GM12891 (cell line): ENCODE measurements around the gene PCCA.
"Not testable (repeated sequence)": the region's sequence is repeated elsewhere in the genome, so short reads cannot be mapped to it uniquely, and the experiment has no call there.

ENCODE experiments used
- DNase-seq: peaks from one replicate; pipeline ENCODE4 v3.0.0; 2011; ENCODE audit warnings: low spot score; ENCODE audit not compliant: insufficient read length
- FAIRE-seq: peaks from 2 replicates; lab custom pipeline; 2011; peaks lifted over from hg19 to GRCh38; lab: Jason Lieb, UNC
- PAX5 ChIP-seq: IDR thresholded peaks from 2 replicates; pipeline ENCODE4 v1.6.1; 2011; ENCODE audit warnings: low read length, moderate library complexity, mild to moderate bottlenecking; ENCODE audit not compliant: insufficient read depth, severe bottlenecking
- POLR2A ChIP-seq: IDR thresholded peaks from 2 replicates; pipeline ENCODE4 v1.6.1; 2011; ENCODE audit warnings: low read depth, low read length, control low read depth
- POLR2AphosphoS5 ChIP-seq: IDR thresholded peaks from 2 replicates; pipeline ENCODE4 v1.6.1; 2011; ENCODE audit warnings: low read depth, low read length, control low read depth
- POU2F2 ChIP-seq: IDR thresholded peaks from 2 replicates; pipeline ENCODE4 v1.6.1; 2011; ENCODE audit warnings: low read depth, mild to moderate bottlenecking, control low read depth, low read length, moderate library complexity
- SPI1 ChIP-seq: IDR thresholded peaks from 2 replicates; pipeline ENCODE4 v1.6.1; 2011; ENCODE audit warnings: low read depth, low read length, control low read depth
- TAF1 ChIP-seq: IDR thresholded peaks from 2 replicates; pipeline ENCODE4 v1.6.1; 2011; ENCODE audit warnings: low read depth, low read length, control low read depth

The PCCA gene

GRCh38 chr13:100362371-100362770 is 273.5 kb downstream of the PCCA start:
- DNase-seq, result no peak

GRCh38 chr13:100362781-100363180 is 273.9 kb downstream of the PCCA start:
- FAIRE-seq (no peak), DNase-seq (no peak)
- TF ChIP-seq SPI1 (no peak), POLR2A (no peak), TAF1 (no peak), PAX5 (no peak), POU2F2 (no peak), POLR2AphosphoS5 (no peak)

More at GRCh38 chr13:100362371-100362770, 273.5 kb downstream of the PCCA start:
- TF ChIP-seq POU2F2 (no peak), SPI1 (no peak), POLR2AphosphoS5 (no peak), TAF1 (no peak), POLR2A (no peak), PAX5 (no peak)
- FAIRE-seq, result no peak

- FAIRE-seq, result no peak
- no peak for TF ChIP-seq POLR2AphosphoS5
- TF ChIP-seq POU2F2, result no peak
- TF ChIP-seq POLR2A, result no peak
- TF ChIP-seq TAF1, result no peak
- no peak for TF ChIP-seq PAX5
- TF ChIP-seq SPI1, result no peak
- no peak for DNase-seq
Measured at GRCh38 chr13:100363285-100363711, 274.4 kb downstream of the PCCA start.

- DNase-seq (no peak), FAIRE-seq (no peak)
- no peak for TF ChIP-seq POLR2AphosphoS5
- TF ChIP-seq POLR2A, result no peak
- TF ChIP-seq TAF1, result no peak
- no peak for TF ChIP-seq POU2F2
- TF ChIP-seq PAX5, result no peak
- no peak for TF ChIP-seq SPI1
Measured at GRCh38 chr13:100363874-100364273, 275.0 kb downstream of the PCCA start.

GRCh38 chr13:100364591-100364990 is 275.7 kb downstream of the PCCA start:
- TF ChIP-seq POLR2A (no peak), TAF1 (no peak), SPI1 (no peak), PAX5 (no peak), POU2F2 (no peak), POLR2AphosphoS5 (no peak)
- no peak for DNase-seq

GRCh38 chr13:100365680-100366079 is 276.8 kb downstream of the PCCA start:
- TF ChIP-seq POLR2AphosphoS5 (no peak), TAF1 (no peak), POLR2A (no peak), SPI1 (no peak), POU2F2 (no peak), PAX5 (no peak)
- FAIRE-seq (no peak), DNase-seq (no peak)

More at GRCh38 chr13:100364591-100364990, 275.7 kb downstream of the PCCA start:
- no peak for FAIRE-seq

- TF ChIP-seq POLR2AphosphoS5, result no peak
- no peak for TF ChIP-seq POU2F2
- DNase-seq (no peak), FAIRE-seq (no peak)
Measured at GRCh38 chr13:100378533-100378932, 289.6 kb downstream of the PCCA start.

GRCh38 chr13:100381595-100382224 is 292.8 kb downstream of the PCCA start:
- FAIRE-seq (no peak), DNase-seq (no peak)
- TF ChIP-seq POU2F2 (no peak), SPI1 (no peak), POLR2AphosphoS5 (no peak), TAF1 (no peak)

- no peak for TF ChIP-seq TAF1
- no peak for TF ChIP-seq POLR2AphosphoS5
- TF ChIP-seq POU2F2, result no peak
- no peak for TF ChIP-seq SPI1
- TF ChIP-seq PAX5, result no peak
- TF ChIP-seq POLR2A, result no peak
- DNase-seq (no peak), FAIRE-seq (no peak)
Measured at GRCh38 chr13:100382785-100383184, 293.9 kb downstream of the PCCA start.

- TF ChIP-seq PAX5, result no peak
- no peak for TF ChIP-seq TAF1
- TF ChIP-seq POLR2AphosphoS5, result no peak
- no peak for TF ChIP-seq POLR2A
- TF ChIP-seq POU2F2, result no peak
- TF ChIP-seq SPI1, result no peak
- DNase-seq, result no peak
- FAIRE-seq, result peak; percentile 43
Measured at GRCh38 chr13:100387416-100387815, 298.5 kb downstream of the PCCA start.

- DNase-seq, FAIRE-seq: not testable (repeated sequence)
Measured at GRCh38 chr13:100388150-100388549, 299.3 kb downstream of the PCCA start.
